ENCODE data around the gene KCNJ6.
"Not testable (repeated sequence)": the region's sequence is repeated elsewhere in the genome, so short reads cannot be mapped to it uniquely, and the experiment has no call there.

Gene KCNJ6

DNA sequence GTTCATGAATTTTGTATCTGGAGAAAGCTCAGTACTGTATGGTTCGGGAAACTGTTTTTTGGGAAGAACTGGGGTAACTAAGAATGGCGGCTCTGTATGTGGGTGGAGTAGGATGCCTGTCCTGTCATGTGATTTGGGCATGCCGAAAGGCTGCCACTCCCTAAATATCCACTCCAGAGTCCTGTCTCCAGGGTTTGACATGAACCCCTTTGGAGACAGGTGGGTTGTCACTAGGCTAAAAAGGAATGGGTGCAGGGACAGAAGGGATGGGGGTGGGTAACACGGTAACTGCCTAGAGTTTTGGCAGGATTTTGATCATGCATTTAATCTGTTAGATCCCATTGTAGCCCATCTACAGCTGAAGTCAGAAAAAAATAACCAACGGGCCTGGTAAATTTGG is 150.1 kb downstream of the KCNJ6 start:
- no peak for DNase-seq

DNA sequence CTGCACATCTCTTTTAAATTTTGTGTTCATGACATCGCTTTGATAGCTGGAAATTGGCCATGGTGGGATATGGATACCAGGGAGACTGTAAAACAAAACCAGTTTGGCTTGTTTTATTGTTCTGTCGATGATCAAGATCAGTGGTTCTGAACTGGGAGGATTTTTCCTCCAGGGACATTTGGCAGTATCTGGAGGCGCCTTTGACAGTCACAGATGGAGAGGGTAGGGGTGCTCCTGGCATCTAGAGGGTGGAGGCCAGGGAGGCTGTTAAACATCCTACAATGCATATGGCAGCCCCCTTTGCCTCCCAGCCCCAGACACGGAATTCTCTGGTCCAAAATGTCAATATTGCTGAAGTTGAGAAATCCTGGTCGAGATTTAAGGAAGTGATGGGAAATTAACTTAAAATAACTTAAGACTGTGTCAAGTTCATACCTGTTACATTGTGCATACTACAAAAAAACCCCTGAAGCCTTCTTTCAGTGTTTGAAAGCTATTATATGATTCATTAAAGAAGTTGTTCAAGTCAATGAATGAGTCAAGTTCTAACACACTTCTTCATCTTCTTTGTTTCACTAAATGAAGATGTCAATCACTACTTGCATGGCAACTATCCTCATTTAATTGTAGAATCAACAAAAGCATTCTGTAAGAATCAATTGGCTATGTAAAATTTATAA is 150.9 kb downstream of the KCNJ6 start:
- DNase-seq, result no peak

DNA sequence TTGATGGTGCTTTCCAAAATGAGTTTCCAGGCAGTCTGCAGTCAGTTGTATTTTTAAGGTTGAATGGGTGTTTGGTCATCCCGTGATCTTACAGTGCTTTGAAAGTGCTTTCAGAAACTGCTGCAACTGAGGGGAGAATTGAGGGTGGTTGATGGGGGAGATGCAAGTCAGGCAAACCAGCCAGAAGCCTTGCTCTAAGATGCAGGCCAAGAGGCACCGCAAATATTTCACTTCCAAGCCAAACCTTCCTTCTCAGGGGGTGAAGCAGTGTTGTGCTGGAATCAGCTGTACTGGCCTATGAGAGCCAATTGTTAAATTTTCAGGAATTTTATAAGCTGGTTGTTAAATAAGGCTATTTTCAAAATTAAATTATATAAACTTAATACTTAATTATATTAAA is 151.6 kb downstream of the KCNJ6 start:
- DNase-seq, result no peak

DNA sequence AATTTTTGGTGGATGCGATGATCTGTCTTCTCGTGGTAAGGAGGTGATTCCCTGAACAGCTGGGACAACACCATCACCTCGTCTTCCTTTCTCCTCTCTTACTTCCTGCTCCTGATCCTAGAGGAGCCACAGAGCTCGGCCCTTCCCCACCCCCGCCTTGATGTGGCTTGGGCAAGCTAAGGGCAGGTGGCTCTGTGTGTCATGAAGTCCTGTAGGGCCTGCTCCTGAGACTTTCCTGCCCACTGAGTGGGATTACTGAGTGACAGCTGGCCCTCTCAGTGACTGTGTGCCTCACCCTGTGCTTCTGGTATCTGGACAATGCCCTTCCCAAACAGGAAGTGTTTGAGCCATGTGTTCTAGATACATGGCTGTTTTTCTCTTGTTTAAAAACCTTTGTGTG is 153.0 kb downstream of the KCNJ6 start:
- no peak for DNase-seq

DNA sequence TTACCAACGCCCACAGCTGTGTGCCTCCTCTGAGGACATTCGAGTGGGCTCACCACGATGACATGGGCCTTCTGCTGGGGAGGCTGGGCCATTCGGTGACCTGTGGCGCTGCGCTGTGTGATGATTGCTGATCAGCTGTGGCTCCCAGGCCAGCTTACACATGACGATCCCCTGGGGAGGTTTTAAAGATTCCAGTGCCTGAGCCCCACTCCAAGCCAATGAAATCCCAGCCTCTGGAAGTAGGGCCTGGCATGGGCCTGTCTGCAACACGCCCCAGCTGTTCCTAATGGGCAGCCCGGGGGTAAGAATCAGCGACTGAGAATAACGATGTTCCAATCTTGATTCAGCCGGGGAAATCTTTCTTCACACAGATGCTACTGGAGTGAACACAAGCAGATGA is 153.7 kb downstream of the KCNJ6 start:
- DNase-seq, result no peak

DNA sequence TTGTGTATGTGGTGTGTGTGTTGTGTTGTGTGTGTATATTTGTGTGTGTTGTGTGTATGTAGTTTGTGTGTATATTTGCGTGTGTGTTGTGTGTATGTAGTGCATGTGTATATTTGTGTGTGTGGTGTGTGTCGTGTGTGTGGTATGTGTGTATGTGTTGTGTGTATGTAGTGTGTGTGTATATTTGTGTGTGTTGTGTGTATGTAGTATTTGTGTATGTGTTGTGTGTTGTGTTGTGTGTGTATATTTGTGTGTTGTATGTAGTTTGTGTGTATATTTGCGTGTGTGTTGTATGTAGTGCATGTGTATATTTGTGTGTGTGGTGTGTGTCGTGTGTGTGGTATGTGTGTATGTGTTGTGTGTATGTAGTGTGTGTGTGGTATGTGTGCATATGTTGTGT is 154.9 kb downstream of the KCNJ6 start:
- not testable (repeated sequence) for DNase-seq

DNA sequence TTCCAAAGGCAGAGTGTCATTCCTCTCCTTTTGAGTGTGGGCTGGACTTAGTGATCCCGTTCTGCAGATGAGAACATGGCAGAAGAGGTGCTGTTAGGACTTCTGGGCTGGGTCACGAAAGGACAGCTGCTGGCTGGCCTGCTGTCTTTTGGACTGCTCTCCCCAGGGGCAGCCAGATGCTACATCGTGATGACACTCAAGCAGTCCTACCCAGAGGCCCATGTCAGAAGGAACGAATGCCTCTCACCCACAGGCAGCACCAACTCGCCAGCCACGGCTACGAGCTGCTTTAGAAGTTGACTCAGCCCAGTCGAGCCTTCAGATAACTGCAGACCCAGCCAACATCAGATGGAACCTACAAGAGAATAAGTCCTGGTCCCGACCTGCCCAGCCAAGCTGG is 156.5 kb downstream of the KCNJ6 start:
- no peak for DNase-seq

DNA sequence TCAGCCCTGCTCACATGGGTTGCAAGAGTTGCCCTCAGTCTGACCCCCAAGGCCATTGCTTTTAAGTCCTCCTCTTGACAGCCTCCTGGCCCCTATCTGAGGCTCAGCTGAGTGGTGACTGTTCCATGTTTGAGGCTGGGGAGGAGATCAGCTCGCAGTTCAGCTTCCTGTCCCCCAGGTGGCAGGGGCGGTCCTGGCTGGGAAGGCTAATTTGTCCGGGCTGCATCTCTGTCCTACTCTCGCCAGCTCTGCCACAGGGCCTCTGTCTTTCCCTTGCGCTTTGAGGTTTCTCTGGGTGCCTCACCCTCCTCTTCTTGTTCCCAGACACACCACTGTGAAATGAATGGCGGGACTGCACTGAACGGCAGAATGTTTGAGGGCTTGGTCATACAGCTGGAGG is 157.3 kb downstream of the KCNJ6 start:
- DNase-seq, result no peak

DNA sequence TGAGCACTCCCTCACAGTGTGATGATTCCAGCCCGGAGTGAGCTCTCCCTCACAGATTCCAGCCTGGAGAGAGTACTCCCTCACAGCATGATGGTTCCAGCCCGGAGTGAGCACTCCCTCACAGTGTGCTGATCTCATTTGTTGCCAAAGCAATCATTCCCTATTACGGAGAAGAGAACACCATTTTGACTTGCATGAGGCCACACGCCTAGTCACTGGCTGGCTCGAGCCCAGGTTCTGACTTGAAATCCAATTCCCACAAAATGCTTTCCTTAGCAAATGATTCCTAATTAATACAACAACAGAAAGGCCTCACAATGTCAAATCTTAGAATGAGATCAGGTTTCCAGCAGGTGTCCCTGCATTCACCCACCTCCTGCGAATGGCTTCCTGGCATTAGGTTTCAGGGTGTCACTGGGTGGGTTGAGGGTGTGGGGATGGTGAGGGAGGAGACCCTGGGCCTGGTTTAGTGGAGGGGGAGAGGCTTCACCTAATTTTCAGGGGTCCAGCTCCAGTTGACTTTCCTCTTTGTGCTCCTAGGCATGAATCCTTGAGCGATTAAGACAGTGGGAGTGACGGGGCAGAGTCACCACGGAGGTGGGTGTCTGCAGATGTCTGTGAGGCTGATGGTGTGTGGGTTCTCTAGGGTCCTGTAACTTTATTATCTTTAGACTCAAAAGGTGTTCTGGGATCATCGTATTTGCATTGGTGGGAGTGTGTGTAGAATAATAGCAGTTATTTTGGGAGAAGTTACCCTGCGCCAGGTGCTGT is 158.5 kb downstream of the KCNJ6 start:
- DNase-seq, result no peak

DNA sequence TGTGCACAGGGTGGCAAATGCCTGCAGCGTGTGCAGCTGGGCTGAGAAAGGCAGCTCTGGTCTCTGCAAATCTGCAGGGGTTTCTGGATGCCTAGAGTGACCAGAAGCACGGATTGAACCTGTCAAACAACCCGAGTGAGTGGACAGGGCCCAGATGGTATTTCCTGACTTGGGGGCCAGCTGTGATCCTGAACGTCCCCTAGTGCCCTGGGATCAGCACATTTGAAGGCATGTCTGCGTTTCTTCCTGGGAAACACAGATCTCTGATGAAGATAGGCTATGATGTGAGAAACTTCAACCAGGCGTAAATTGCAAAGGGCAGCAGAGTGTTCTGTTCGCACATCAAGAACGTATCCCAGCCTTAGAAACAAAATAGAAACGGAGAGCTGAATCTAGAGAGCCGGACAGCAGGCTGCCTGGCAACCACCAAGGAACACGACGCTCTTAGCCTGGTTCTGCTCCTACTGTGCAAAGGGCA is 163.1 kb downstream of the KCNJ6 start:
- no peak for DNase-seq

DNA sequence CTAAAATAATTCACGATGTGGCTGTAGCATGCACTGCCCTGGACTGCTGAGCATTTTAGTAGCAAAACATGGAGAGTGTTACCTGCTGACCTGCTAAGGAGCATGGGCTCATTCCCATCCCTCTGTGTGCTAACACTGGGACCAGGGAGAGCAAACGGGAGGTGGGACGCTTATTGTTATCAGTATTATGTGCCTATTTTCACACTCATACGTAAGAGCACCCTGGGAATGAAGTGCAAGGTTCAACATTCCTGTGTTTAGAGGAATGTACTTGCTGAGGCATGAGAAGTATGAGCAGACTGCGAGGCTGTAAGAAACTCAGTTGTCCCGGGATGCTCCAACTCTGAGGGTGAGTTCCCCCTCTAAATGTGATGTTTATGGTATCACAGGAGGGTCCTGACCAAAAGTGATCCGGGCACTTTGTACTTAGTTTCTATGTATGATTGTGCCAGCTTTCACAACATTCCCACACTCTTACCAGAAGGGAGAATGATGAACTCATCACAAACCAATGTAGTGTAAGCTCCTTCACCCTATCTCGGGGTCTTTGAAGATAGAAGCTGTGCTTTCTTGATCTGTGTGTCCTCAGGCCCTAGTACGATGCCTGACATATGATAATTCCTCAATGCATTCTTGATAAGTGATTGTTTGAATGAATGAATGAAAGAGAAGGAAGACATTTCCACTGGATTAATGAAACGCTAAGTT is 164.8 kb downstream of the KCNJ6 start:
- no peak for DNase-seq

DNA sequence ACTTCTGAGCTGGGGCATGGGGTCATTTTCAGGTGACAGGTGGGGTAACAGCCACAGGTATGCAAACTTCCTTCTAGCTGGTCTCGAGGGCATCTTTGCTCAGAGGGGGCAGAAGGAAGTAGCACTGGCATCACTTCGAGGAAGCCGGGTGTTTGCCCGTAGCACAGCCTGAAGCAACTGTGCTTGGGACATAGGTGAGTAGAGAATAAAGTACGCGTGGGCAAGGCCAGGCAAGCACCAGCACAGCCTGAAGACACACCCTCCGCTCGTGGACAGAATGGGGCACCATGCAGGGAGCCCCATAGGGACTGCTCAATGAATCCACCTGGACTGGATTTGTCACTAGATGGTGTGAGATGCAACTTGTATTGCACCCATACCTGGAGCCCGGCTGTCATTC is 167.1 kb downstream of the KCNJ6 start:
- DNase-seq, result no peak

DNA sequence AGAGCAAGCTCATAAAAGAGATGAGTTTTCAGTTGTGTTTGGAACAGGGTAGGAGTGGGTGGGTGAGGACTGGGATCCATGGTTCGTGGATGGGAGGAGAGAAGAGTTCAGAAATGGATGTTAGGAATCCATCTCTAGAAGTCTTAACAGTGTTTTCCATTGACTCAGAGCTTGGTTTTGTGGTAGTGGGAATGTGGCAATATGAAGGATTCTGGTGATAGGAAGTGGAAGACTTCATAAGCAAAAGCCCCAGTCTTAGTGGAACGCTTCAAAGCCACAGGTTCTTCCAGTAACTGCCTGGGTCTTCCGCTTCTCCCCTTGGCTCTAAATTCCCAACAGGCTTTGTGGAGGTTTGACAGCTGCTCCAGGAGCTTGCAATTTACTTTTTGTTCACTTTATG is 167.9 kb downstream of the KCNJ6 start:
- DNase-seq, result no peak

DNA sequence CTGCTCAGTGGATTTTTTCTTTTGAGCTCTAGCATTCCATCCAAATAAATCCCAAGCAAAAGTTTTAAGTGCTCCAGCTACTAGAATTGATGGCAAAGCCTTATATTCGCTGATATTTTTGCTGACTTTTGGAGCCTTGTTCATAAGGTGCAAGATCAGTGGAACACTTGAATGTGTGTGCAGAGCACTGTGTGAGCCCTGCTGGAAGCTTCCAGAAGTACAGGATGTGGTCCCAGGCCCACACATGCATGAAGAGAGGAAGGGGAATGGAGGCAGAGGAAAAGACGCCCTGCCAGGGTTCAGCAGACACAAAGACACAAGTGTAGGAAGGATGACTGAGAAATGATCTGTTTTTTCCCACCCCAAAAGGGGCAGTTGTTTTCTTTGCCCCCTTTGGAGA is 169.4 kb downstream of the KCNJ6 start:
- DNase-seq, result no peak

DNA sequence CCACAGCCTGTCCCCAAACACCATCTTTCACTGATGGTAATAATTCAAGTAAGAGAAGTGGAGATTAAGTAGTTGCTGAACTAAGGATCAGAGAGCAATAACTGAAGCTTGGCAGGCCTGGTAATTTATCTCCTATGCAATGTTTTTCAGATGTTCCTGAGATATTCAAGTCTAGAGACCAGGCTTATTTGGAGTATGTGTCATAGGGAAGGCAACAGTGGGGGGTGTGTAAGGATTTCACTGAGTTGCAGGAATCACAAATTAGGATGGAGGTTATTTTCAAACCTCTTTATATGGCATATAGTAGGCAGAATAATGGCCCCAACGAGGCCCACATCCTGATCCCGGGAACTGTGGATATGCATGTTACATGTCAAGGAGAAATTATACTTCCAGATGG is 171.7 kb downstream of the KCNJ6 start:
- DNase-seq, result no peak

DNA sequence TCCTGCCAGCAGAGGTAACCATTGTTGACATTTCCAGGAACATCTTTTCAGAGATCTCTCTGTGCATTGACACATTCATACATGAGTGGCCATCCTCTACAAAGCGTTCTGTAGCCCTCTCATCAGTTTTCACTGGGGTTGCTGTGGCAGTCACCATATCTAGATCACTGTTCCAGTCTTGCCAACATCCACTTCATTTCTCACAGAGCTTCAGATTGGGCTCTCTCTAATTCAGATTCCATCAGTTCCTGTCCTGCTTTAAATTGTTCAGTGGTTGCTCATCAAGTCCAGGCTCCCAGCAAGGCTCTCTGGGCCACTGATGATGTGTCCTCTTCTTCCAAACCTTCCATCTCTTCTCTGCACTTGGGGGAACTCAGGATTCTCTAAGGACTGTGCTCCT is 173.7 kb downstream of the KCNJ6 start:
- DNase-seq, result no peak

DNA sequence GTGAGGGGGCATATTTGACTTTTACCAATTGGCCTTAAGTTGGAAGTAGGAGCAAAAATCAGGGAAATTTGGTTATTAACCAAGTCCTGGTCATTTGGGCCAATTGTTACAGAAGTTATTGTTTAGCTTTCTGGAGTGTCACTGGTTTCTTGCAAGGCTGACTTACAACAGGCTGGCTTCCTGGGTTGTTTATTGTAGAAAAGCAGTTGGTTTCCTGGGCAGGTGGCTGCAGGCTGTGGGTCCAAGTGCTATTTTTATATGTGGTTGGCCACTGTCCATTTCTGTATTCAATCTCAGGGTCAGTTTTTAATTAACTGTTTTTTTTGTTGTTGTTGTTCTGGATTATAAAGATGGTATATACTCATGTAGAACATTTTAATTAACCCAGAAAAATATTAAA is 174.1 kb downstream of the KCNJ6 start:
- DNase-seq, result no peak

DNA sequence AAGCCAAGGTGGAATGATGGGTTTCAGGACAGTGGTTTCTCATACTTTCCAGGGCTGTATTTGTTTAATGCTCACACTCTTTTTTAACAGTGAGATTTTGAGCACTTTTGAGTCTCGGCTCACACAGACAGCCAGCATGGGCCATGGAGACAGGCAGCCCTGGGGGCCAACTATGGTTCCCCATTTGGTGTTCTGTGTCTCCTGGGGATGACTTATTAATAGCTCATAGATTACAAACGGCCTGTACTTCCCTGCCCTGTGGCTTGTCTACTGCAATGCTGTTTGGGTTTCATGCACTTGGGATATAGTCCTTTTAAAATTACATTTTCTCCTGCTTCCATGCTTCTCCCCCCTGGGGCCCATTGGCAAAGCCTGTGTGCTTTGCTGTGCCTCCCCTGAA is 178.3 kb downstream of the KCNJ6 start:
- DNase-seq, result no peak

DNA sequence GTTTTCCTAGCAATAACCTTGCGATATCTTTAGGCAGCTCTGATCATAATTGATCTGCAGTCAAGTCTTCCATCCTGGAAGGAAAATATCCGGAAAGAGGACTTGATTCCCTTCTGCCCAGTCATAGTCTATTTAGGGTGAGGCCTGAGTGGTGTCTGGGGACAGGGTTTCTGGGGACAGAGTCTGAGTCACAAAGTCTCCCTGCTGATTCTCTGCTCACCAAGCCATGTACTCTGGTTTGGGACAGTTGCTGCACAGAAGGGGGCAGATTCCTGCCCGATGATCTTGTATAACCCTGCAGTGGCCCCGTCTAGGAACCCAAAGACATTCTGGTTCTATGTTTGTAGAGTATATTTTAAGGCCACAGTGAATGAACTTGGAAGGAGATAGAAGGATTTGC is 178.8 kb downstream of the KCNJ6 start:
- DNase-seq, result no peak

DNA sequence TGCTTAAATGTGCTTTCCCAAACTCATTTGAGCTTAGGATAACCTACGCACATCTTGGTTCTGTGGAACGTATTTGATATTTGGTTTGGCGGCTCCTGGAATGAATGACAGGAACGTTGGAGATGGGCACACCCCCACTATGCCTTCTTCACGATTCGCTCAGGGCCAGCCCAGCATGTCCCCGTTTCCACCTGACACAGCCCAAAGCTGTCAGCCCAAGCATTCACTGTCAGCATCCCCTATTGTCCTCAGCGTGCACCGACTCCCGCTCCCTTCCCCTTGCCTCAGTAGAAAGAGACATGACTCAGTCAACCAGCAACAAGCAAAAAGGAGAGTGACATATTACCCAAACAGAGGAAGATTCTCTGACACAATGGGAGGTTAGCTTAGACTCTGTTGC is 181.4 kb downstream of the KCNJ6 start:
- DNase-seq, result no peak

DNA sequence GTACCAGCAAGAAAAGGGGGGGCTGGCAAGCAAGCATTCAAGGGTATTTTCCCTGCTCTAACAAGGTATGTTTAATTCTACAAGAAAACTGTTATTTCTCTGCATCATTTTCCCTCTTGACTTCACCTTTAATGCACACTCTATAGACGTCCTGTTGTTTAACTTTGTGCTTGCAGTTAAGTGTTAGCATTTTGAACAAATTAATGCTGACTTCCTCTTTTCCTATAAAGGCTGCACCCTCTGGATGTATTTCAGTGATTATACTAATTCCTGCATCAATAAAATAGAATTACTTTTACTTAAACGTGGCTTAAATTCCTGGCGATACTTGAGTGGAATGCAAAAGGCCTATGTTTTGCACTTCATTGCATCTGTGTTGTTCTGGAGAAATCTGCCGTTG is 183.3 kb downstream of the KCNJ6 start:
- no peak for DNase-seq

DNA sequence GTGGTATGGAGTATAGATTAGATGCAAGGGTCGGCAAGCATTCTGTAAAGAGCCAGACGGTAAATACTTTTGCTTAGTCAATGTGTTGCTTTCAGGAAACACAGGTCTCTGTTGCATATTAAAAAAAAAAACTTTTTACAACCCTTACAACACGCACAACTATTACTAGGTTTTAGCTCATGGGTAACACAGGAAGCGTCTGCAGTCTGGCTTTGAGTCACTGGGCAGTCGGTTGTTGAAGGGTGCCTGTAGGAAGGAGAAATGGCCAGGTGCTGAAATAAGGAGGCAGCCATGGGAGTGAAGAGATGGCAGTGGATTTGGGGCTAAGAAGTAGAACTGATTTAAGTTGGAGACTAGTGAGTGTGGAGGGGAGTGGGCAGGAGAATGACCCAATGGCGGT is 192.1 kb downstream of the KCNJ6 start:
- DNase-seq, result no peak

DNA sequence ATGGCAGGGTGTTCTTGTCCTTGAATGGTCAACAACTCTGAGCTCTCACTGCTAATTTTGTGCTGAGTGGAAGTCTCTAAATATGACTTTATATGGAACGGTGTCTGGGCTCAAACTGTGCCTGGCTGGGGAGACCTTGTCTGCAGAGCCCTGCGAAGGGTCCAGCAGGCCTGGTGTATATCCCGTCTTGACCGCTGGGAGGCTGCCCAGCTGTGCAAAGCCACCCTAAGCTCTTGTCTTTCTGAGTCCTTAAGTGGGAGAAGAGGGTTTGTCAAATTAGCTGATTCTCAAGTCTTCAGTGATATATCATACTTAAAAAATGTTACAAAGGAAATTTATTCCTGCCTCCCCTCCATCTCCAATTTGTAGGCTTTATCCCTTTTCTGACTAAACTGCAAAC is 198.7 kb downstream of the KCNJ6 start:
- DNase-seq, result no peak

DNA sequence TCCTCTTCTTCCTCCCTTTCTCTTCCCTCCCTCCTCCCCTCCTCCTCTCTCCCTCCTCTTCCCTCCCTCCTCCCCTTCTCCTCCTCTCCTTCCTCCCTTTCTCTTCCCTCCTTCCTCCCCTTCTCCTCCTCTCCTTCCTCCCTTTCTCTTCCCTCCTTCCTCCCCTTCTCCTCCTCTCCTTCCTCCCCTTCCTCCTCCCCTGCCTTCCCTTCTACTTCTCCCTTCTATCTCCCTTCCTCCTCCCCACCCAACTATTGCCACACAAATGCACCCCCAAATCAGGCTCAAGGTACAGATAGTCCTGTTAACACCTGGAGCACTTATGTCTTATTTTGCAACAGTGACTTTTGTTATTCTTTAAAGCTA is 203.7 kb downstream of the KCNJ6 start:
- not testable (repeated sequence) for DNase-seq

Measured in SW 1271 (cell line).